ENCODE data around the gene CHIA.

CHIA gene

DNA sequence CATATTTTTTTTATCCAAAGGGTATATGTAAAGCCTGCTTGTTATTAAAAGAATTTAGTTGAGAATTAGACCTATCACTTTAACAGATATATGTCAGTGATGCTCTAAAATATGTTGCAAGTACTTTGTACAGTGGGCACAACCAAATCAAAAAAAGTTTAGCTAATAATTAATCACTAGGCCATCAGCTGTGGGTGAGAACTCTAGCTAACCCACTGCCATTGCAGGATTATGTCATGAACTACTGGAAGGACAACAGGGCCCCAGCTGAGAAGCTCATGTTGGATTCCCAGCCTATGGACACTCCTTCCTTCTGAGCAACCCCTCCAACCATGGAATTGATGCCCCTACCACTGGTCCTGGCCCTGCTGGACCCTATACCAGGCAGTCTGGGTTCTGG lies 6.8 kb upstream of the CHIA start:
- Histone ChIP-seq H3K4me3 (ENCODE audit: low read depth in 1 of 2, low read length in 1 of 2) (no peak overlapping the region), H3K27ac (no peak overlapping the region), H3K4me1 (ENCODE audit: control insufficient read depth in 1 of 2, insufficient read depth in 1 of 2, low read depth in 1 of 2, low read length in 1 of 2) (no peaks in the 10 kb centered on the region), H3K36me3 (no peaks in the 10 kb centered on the region), H3K27me3 (peaks cover 45% of the 10 kb centered on the region), H3K9me3 (no peaks in the 10 kb centered on the region)
- TF ChIP-seq, protein P1, sequence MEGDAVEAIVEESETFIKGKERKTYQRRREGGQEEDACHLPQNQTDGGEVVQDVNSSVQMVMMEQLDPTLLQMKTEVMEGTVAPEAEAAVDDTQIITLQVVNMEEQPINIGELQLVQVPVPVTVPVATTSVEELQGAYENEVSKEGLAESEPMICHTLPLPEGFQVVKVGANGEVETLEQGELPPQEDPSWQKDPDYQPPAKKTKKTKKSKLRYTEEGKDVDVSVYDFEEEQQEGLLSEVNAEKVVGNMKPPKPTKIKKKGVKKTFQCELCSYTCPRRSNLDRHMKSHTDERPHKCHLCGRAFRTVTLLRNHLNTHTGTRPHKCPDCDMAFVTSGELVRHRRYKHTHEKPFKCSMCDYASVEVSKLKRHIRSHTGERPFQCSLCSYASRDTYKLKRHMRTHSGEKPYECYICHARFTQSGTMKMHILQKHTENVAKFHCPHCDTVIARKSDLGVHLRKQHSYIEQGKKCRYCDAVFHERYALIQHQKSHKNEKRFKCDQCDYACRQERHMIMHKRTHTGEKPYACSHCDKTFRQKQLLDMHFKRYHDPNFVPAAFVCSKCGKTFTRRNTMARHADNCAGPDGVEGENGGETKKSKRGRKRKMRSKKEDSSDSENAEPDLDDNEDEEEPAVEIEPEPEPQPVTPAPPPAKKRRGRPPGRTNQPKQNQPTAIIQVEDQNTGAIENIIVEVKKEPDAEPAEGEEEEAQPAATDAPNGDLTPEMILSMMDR (IDR thresholded peaks at IDR 0.05), result no peak

DNA sequence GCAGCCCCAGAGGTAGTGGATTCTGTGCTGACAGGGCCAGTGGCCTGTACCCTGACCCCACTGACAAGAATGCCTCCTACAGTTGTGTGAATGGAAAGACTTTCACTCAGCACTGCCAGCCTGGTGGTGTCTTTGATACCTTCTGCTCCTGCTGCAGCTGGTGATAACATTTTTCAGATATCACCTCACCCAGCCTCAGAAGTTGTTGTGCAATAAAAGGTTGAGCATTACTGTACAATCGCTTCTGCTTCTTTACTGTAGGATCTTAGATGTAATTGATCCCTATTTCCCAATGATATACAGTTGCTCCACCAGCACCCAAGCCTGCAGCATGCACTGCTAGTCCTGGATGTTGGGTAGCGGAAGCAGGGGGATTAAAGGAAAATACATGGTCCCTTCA lies 4.8 kb upstream of the CHIA start:
- TF ChIP-seq, protein P1 (IDR thresholded peaks at IDR 0.05), result no peak
- Histone ChIP-seq H3K4me1 (ENCODE audit: control insufficient read depth in 1 of 2, insufficient read depth in 1 of 2, low read depth in 1 of 2, low read length in 1 of 2) (no peaks in the 10 kb centered on the region), H3K36me3 (no peaks in the 10 kb centered on the region), H3K27me3 (peaks cover 36% of the 10 kb centered on the region), H3K27ac (no peak overlapping the region), H3K4me3 (ENCODE audit: low read depth in 1 of 2, low read length in 1 of 2) (no peak overlapping the region), H3K9me3 (no peaks in the 10 kb centered on the region)

DNA sequence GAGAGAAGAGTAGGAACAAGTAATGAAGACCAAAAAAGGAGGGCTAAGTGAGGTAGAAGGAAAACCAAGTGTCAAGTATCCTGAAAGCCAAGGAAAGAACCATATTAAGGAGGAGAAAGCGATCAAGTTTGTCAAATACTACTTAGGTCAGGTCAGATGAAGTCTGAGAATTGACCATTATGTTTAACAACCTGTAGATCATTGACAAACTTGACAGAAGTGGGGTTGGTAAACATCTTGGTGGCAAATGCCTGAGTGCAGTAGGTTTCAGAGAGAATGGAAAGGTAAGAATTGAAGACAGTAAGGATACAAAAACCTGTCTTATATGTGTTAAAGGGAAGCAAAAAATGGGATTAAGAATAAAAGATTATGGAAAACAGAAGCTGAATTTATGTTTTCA lies 3.7 kb upstream of the CHIA start:
- Histone ChIP-seq H3K4me1 (ENCODE audit: control insufficient read depth in 1 of 2, insufficient read depth in 1 of 2, low read depth in 1 of 2, low read length in 1 of 2) (no peaks in the 10 kb centered on the region), H3K36me3 (no peaks in the 10 kb centered on the region), H3K27ac (no peak overlapping the region), H3K9me3 (no peaks in the 10 kb centered on the region), H3K4me3 (ENCODE audit: low read depth in 1 of 2, low read length in 1 of 2) (no peak overlapping the region), H3K27me3 (peaks cover 35% of the 10 kb centered on the region)
- TF ChIP-seq, protein P1 (IDR thresholded peaks at IDR 0.05), result no peak

DNA sequence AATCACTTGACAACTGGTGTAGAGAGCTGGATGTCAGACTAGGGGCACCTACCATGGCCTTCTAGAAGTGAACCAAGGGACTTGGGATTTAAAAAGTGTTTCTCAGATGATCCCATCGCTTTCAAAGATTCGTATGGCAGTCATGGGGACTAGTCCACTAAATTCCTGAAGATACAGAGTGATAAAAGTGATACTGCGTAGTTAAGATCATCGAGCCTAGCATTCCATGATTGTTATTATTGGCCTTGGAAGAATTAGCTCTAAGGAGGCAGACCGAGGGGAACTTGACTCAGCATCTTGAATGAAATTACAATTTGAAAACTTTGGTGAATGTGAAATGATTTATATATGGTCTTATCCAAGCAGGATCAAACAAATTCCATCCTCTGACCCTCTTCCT lies 1.3 kb upstream of the CHIA start:
- TF ChIP-seq, protein P1 (IDR thresholded peaks at IDR 0.05), result no peak
- H3K27ac ChIP-seq, result no peak overlapping the region
- H3K4me1 ChIP-seq (ENCODE audit: control insufficient read depth in 1 of 2, insufficient read depth in 1 of 2, low read depth in 1 of 2, low read length in 1 of 2), result no peaks in the 10 kb centered on the region

DNA sequence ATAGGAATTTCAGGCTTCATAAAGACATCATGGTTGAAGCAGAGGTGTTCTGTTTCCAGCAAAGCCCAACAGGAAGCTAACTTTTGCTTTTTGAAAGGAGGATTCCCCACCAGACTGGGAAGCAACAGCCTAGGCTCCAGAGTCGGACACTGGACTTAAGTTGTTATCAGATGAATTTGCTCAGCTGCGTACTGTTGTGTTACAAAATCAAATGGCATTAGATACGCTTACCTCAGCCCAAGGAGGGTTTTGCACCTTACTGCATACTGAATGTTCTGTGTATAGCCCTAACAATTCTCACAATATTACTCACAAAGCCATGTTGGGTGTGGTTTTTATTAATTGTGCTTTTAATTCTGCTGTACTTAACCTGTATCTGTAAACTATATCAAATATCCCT lies 547 bp upstream of the CHIA start:
- Histone ChIP-seq H3K27ac (no peak overlapping the region), H3K36me3 (no peaks in the 10 kb centered on the region), H3K4me3 (ENCODE audit: low read depth in 1 of 2, low read length in 1 of 2) (no peak overlapping the region), H3K4me1 (ENCODE audit: control insufficient read depth in 1 of 2, insufficient read depth in 1 of 2, low read depth in 1 of 2, low read length in 1 of 2) (no peaks in the 10 kb centered on the region), H3K27me3 (peaks cover 35% of the 10 kb centered on the region), H3K9me3 (no peaks in the 10 kb centered on the region)
- TF ChIP-seq, protein P1 (IDR thresholded peaks at IDR 0.05), result no peak

More for the DNA sequence above, 1.3 kb upstream of the CHIA start:
- no peaks in the 10 kb centered on the region for H3K36me3 ChIP-seq
- no peak overlapping the region for H3K4me3 ChIP-seq (ENCODE audit: low read depth in 1 of 2, low read length in 1 of 2)
- peaks cover 35% of the 10 kb centered on the region for H3K27me3 ChIP-seq
- no peaks in the 10 kb centered on the region for H3K9me3 ChIP-seq

DNA sequence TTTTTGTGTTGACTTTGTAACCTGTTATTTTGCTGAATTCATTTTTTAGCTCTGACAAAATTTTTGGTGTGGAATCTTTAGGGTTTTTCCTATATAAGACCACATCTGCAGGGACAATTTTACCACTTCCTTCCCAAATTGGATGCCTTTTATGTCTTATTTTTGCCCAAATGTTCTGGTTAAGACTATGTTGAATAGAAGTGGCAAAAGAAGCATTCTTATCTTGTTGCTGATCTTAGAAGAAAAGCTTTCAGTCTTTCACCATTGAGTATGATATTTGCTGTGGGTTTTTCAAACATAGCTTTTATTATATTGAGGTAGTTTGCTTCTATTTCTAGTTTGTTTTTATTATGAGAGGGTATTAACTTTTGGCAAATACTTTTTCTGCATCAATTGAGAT lies 3.7 kb downstream of the CHIA start:
- no peaks in the 10 kb centered on the region for H3K9me3 ChIP-seq
- no peaks in the 10 kb centered on the region for H3K36me3 ChIP-seq
- no peak overlapping the region for H3K27ac ChIP-seq
- no peaks in the 10 kb centered on the region for H3K4me1 ChIP-seq (ENCODE audit: control insufficient read depth in 1 of 2, insufficient read depth in 1 of 2, low read depth in 1 of 2, low read length in 1 of 2)
- TF ChIP-seq, protein P1 (IDR thresholded peaks at IDR 0.05), result no peak
- no peaks in the 10 kb centered on the region for H3K27me3 ChIP-seq
- no peak overlapping the region for H3K4me3 ChIP-seq (ENCODE audit: low read depth in 1 of 2, low read length in 1 of 2)

Data from neutrophil (primary cell).